ENCODE results near the gene LIPC. TPM values are rescaled to one million over a fixed set of nuclear protein-coding genes. Genes with fewer than 3 reads are reported as not detected.

Gene LIPC
- total and polyA plus RNA-seq, 9 of the 15 experiments (the other 6 are each of a cell fraction or from before 2014, with no cell fraction given), result 0.07 to 0.41 (median 0.11) TPM; not detected in 2

- no peak for TF ChIP-seq ZFP36 (IDR thresholded peaks at IDR 0.05; ENCODE audit: low read depth, low read length, partially characterized antibody)
- TF ChIP-seq HNRNPLL (IDR thresholded peaks at IDR 0.05; ENCODE audit: low read depth, low read length, poor library complexity, severe bottlenecking), result no peak
- TF ChIP-seq, protein P1, sequence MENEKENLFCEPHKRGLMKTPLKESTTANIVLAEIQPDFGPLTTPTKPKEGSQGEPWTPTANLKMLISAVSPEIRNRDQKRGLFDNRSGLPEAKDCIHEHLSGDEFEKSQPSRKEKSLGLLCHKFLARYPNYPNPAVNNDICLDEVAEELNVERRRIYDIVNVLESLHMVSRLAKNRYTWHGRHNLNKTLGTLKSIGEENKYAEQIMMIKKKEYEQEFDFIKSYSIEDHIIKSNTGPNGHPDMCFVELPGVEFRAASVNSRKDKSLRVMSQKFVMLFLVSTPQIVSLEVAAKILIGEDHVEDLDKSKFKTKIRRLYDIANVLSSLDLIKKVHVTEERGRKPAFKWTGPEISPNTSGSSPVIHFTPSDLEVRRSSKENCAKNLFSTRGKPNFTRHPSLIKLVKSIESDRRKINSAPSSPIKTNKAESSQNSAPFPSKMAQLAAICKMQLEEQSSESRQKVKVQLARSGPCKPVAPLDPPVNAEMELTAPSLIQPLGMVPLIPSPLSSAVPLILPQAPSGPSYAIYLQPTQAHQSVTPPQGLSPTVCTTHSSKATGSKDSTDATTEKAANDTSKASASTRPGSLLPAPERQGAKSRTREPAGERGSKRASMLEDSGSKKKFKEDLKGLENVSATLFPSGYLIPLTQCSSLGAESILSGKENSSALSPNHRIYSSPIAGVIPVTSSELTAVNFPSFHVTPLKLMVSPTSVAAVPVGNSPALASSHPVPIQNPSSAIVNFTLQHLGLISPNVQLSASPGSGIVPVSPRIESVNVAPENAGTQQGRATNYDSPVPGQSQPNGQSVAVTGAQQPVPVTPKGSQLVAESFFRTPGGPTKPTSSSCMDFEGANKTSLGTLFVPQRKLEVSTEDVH (IDR thresholded peaks at IDR 0.05; ENCODE audit: low read depth, partially characterized antibody), result no peak
- no peak for TF ChIP-seq CEBPG (CRISPR knock-in tag; IDR thresholded peaks at IDR 0.05)
- TF ChIP-seq CEBPG (tag; conservative IDR thresholded peaks at IDR 0.05 in 1 of 2, IDR thresholded peaks at IDR 0.05 in 1 of 2), result 0 out of 4 replicates have a peak, but pooled peaks of 1 of the 2 experiments have one; percentile 7
- no peak for TF ChIP-seq NFYB (IDR thresholded peaks at IDR 0.05; ENCODE audit: extremely low read depth, insufficient read length)
- 0 out of 2 replicates have a peak, but pooled peaks have one; percentile 28 for TF ChIP-seq GABPA (tag; conservative IDR thresholded peaks at IDR 0.05; ENCODE audit: low read depth)
- no peak for TF ChIP-seq PCBP1 (IDR thresholded peaks at IDR 0.05; ENCODE audit: low read depth, low read length, poor library complexity, severe bottlenecking)
- no peak for TF ChIP-seq NR2C2 (CRISPR knock-in tag; IDR thresholded peaks at IDR 0.05)
- TF ChIP-seq NR2C2 (tag; IDR thresholded peaks at IDR 0.05), result no peak
- TF ChIP-seq HDAC6 (IDR thresholded peaks at IDR 0.05; ENCODE audit: low read depth, low read length), result no peak
- no peak for TF ChIP-seq JUN (IDR thresholded peaks at IDR 0.05; ENCODE audit: borderline replicate concordance, low read depth, low read length)
- TF ChIP-seq JUN (CRISPR knock-in tag; IDR thresholded peaks at IDR 0.05; ENCODE audit: borderline replicate concordance), result no peak
- no peak for TF ChIP-seq DMBX1 (CRISPR knock-in tag; IDR thresholded peaks at IDR 0.05; ENCODE audit: borderline replicate concordance)
- no peak for TF ChIP-seq ETV1 (tag; conservative IDR thresholded peaks at IDR 0.05; ENCODE audit: low read depth)
- TF ChIP-seq COPS2 (conservative IDR thresholded peaks at IDR 0.05), result no peak
- TF ChIP-seq, protein P2, sequence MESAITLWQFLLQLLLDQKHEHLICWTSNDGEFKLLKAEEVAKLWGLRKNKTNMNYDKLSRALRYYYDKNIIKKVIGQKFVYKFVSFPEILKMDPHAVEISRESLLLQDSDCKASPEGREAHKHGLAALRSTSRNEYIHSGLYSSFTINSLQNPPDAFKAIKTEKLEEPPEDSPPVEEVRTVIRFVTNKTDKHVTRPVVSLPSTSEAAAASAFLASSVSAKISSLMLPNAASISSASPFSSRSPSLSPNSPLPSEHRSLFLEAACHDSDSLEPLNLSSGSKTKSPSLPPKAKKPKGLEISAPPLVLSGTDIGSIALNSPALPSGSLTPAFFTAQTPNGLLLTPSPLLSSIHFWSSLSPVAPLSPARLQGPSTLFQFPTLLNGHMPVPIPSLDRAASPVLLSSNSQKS (CRISPR knock-in tag; IDR thresholded peaks at IDR 0.05), result no peak
- 0 out of 2 replicates have a peak, but pooled peaks have one; percentile 31 for TF ChIP-seq ZNF766 (CRISPR knock-in tag; conservative IDR thresholded peaks at IDR 0.05)
- TF ChIP-seq NFIC (IDR thresholded peaks at IDR 0.05), result peak; percentile 33; the same call in 1 of the 2 replicates
- TF ChIP-seq CCAR2 (IDR thresholded peaks at IDR 0.05; ENCODE audit: low read depth, low read length), result no peak
Observed at GRCh38 chr15:58447271-58448010, 15.7 kb downstream of the LIPC start (continued).
